ENCODE data around the gene PRKAR1B. TPM values are rescaled to one million over a fixed set of nuclear protein-coding genes. Genes with fewer than 3 reads are reported as not detected.

Gene PRKAR1B
- total RNA-seq, 1 experiment from 2014 or later, result 51.7 TPM

DNA sequence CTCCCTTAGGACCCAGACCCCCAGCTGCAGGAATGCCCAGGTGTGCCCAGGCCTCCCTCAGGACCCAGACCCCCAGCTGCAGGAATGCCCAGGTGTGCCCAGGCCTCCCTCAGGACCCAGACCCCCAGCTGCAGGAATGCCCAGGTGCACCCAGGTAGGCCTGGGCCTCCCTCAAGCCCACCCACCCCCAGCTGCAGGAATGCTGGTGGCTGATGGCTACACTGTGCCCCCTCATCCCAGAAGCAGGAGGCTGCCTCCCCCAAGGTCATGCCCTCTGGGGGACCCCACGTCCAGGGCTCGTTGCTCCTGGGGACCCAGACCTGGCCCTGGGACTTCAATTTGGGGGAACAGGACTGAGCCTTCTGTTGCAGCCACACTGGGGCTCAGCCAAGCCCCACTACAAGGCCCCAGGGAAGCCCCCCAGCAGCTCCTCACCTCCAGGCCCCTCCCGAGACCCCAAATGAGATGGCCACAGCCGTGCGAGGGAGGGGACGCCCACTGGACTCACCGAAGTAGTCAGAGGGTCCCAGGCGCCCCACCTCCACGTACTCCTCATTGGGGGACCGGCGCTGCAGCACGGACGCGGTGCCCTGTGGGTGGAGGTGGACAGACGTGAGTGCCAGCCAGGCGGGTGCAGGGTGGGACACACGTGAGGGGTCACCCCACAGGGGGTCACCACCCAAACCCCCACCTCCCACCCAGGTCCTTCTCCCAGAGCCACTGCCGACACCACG is 176.0 kb downstream of the PRKAR1B start:
- no peak overlapping the region for H3K4me2 ChIP-seq
- no peak for TF ChIP-seq EZH2 (IDR thresholded peaks at IDR 0.05; ENCODE audit: low read depth)
- TF ChIP-seq, protein P1, sequence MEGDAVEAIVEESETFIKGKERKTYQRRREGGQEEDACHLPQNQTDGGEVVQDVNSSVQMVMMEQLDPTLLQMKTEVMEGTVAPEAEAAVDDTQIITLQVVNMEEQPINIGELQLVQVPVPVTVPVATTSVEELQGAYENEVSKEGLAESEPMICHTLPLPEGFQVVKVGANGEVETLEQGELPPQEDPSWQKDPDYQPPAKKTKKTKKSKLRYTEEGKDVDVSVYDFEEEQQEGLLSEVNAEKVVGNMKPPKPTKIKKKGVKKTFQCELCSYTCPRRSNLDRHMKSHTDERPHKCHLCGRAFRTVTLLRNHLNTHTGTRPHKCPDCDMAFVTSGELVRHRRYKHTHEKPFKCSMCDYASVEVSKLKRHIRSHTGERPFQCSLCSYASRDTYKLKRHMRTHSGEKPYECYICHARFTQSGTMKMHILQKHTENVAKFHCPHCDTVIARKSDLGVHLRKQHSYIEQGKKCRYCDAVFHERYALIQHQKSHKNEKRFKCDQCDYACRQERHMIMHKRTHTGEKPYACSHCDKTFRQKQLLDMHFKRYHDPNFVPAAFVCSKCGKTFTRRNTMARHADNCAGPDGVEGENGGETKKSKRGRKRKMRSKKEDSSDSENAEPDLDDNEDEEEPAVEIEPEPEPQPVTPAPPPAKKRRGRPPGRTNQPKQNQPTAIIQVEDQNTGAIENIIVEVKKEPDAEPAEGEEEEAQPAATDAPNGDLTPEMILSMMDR (conservative IDR thresholded peaks at IDR 0.05), result no peak
- intact Hi-C loops (cut with micrococcal nuclease; ENCODE audit: unreplicated experiment), result no loop called here
- H2AFZ ChIP-seq, result no peak overlapping the region
- H3F3A ChIP-seq (ENCODE audit: insufficient read depth, low read depth), result peaks cover 7% of the 10 kb centered on the region; the same call in 1 of the 2 replicates
- DNase-seq, result no peak
- no peaks in the 10 kb centered on the region for H3K9me2 ChIP-seq (ENCODE audit: insufficient read depth)
- no peaks in the 10 kb centered on the region for H3K36me3 ChIP-seq (ENCODE audit: low read depth)
- H3K27ac ChIP-seq, result no peak overlapping the region
- BruUV-seq (replicated peaks), result no TSS peak
- ChIA-PET POLR2A (ENCODE audit: unreplicated experiment) (no interaction called here), CTCF (no interaction called here)
- no peaks in the 10 kb centered on the region for H3K4me1 ChIP-seq (replicated peaks; ENCODE audit: insufficient read depth)
- H3K4me3 ChIP-seq, result no peak overlapping the region
- no peaks in the 10 kb centered on the region for H4K20me1 ChIP-seq (ENCODE audit: insufficient read depth)
- H3K9me3 ChIP-seq (ENCODE audit: insufficient read depth, low read depth), result no peaks in the 10 kb centered on the region
- no peaks in the 10 kb centered on the region for H3K27me3 ChIP-seq (ENCODE audit: insufficient read depth, low read depth)
- no peaks in the 10 kb centered on the region for H3K79me2 ChIP-seq (ENCODE audit: low read depth)

DNA sequence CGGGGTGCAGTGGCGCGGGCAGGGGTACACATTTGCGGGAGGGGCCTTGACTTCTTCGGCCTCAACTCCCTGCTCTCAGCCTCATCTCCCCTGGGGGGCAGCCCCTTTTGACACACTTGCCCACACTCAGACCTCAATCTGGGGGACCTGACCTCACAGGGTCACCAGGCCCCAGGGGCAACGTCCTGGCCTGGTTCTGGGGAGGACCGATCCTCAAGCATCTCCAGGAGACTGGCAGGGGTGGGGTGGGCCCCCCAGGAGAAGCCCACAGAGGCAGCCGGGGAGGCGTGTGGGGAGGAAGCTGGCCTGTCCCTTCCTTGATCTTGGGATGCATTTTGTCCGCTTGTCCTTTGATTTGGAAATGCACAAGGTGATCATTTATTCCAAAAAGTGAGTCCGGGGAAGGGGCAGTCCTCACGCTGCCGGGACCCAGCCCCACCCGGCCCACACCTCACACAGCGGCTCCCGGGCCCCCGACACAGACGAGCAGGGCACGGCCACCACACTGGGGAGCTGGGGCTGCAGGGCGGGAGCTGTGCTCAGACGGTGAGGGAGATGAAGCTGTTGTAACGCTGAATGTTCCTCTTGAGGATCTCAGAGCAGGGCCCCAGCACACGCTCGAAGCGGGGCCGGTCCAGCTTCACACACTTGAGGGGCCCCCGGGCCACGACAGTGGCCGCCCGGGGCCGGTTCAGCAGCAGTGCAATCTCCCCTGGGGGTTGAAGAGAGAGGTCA is 177.0 kb downstream of the PRKAR1B start:
- Histone ChIP-seq H3K4me3 (no peak overlapping the region), H3K9me3 (ENCODE audit: insufficient read depth, low read depth) (no peaks in the 10 kb centered on the region), H4K20me1 (ENCODE audit: insufficient read depth) (no peaks in the 10 kb centered on the region), H3K4me2 (no peak overlapping the region), H3K4me1 (replicated peaks; ENCODE audit: insufficient read depth) (no peaks in the 10 kb centered on the region), H3K36me3 (ENCODE audit: low read depth) (no peaks in the 10 kb centered on the region), H3F3A (ENCODE audit: insufficient read depth, low read depth) (peaks cover 10% of the 10 kb centered on the region; the same call in 1 of the 2 replicates), H3K79me2 (ENCODE audit: low read depth) (no peaks in the 10 kb centered on the region), H3K27me3 (ENCODE audit: insufficient read depth, low read depth) (no peaks in the 10 kb centered on the region), H2AFZ (no peak overlapping the region), H3K27ac (no peak overlapping the region), H3K9me2 (ENCODE audit: insufficient read depth) (no peaks in the 10 kb centered on the region)
- intact Hi-C loops (cut with micrococcal nuclease; ENCODE audit: unreplicated experiment), result no loop called here
- TF ChIP-seq, protein P1 (conservative IDR thresholded peaks at IDR 0.05), result no peak
- TF ChIP-seq EZH2 (IDR thresholded peaks at IDR 0.05; ENCODE audit: low read depth), result no peak
- no TSS peak for BruUV-seq (replicated peaks)
- ChIA-PET CTCF (no interaction called here), POLR2A (ENCODE audit: unreplicated experiment) (no interaction called here)
- no peak for DNase-seq

DNA sequence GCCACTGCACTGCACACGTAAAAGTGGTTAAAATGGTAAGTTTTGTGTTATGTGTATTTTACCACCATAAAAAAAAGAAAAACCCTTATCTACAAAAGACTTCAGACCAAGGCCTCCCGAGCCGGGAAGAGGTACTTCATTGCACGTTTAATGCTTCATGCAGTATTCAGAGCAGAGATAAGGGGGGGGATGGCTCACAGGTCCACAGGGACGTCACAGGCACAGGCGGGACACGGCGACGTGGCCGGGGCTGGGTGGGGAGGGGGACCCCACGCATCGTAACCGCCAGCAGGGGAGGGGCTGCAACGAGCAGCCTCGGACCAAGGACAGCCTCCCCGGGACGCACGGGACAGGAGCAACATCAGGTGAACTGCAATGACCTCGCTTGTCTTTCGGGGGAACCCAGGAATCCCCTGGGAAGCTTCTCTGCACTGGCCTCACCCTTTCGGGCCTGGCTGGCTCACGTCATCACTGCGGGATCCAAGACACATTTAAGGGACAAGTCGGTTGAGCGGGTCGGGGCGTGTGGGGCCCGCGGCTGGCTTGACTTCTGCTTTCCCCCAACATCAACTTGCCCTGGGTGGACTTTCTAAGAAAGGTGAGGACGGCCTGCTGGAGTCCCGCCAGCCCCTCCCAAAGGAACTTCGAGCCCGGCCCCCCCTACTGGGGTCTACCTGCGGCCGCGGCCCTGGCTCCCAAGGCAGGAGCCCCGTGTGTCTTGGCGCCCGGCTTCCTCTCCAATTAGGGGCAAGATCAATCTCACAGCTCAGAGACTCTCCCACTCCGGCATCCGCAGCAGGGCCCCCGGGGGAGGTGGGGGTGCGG is 177.8 kb downstream of the PRKAR1B start:
- DNase-seq, result no peak
- no peak overlapping the region for H3K4me3 ChIP-seq
- H2AFZ ChIP-seq, result no peak overlapping the region
- no peaks in the 10 kb centered on the region for H4K20me1 ChIP-seq (ENCODE audit: insufficient read depth)
- no peaks in the 10 kb centered on the region for H3K27me3 ChIP-seq (ENCODE audit: insufficient read depth, low read depth)
- no peak overlapping the region for H3K27ac ChIP-seq
- intact Hi-C loops (cut with micrococcal nuclease; ENCODE audit: unreplicated experiment), result no loop called here
- TF ChIP-seq, protein P1 (conservative IDR thresholded peaks at IDR 0.05), result no peak
- TF ChIP-seq EZH2 (IDR thresholded peaks at IDR 0.05; ENCODE audit: low read depth), result no peak
- peaks cover 12% of the 10 kb centered on the region; the same call in 1 of the 2 replicates for H3F3A ChIP-seq (ENCODE audit: insufficient read depth, low read depth)
- no peaks in the 10 kb centered on the region for H3K9me3 ChIP-seq (ENCODE audit: insufficient read depth, low read depth)
- ChIA-PET CTCF (no interaction called here), POLR2A (ENCODE audit: unreplicated experiment) (no interaction called here)
- no peaks in the 10 kb centered on the region for H3K9me2 ChIP-seq (ENCODE audit: insufficient read depth)
- H3K36me3 ChIP-seq (ENCODE audit: low read depth), result no peaks in the 10 kb centered on the region
- BruUV-seq (replicated peaks), result TSS peak; percentile 64
- H3K4me2 ChIP-seq, result no peak overlapping the region
- H3K79me2 ChIP-seq (ENCODE audit: low read depth), result no peaks in the 10 kb centered on the region
- peaks cover 4% of the 10 kb centered on the region; the same call in 1 of the 2 replicates for H3K4me1 ChIP-seq (replicated peaks; ENCODE audit: insufficient read depth)

Measured in PC-9 (cell line).